GM12878 (cell line): Measurements from ENCODE around the gene CSF3R. TPM values are rescaled to one million over a fixed set of nuclear protein-coding genes. Genes with fewer than 3 reads are reported as not detected.

Experiments
- ATAC-seq: fragments of 200-7000 bp; cut with Tn5 transposase; 3 replicates; pipeline ENCODE4 v1.9.1; 2020; ENCODE audit warnings: mild to moderate bottlenecking, moderate library complexity
- BruUV-seq: library from RNA; stranded (reverse); fragments of 400-500 nt; replicated peaks from 2 replicates; lab custom pipeline; 2021; lab: Mats Ljungman, UMichigan
- CTCF ChIA-PET: fragments of 300-600 bp; sonication (Branson Sonifier 250); formaldehyde crosslinking; extraction: SDS; loops from one replicate; lab custom pipeline; 2021; ENCODE audit warnings: inconsistent platforms; lab: Yijun Ruan, JAX
- POLR2A ChIA-PET: fragments of 350-600 bp; formaldehyde crosslinking; extraction: SDS; loops from one replicate; lab custom pipeline; 2021; ENCODE audit warnings: inconsistent platforms; lab: Charles Lee
- RAD21 ChIA-PET: fragments of 300-600 bp; sonication (Branson Sonifier 250); formaldehyde crosslinking; loops from one replicate; lab custom pipeline; 2023; ENCODE audit warnings: antibody characterized with exemption; ENCODE audit not compliant: unreplicated experiment; lab: Charles Lee
- SMC1A ChIA-PET: fragments of 300-600 bp; sonication (Branson Sonifier 250); formaldehyde crosslinking; loops from one replicate; lab custom pipeline; 2023; ENCODE audit not compliant: unreplicated experiment, uncharacterized antibody; lab: Charles Lee
- DNase-seq: peaks from one replicate; pipeline ENCODE4 v3.0.0-alpha.2; 2011; ENCODE audit warnings: low read depth, low spot score
- FAIRE-seq: peaks from 3 replicates; lab custom pipeline; 2011; peaks lifted over from hg19 to GRCh38; lab: Jason Lieb, UNC
- H2AFZ ChIP-seq: 2 replicates; pipeline ENCODE4 v1.6.0; 2011; ENCODE audit warnings: low read depth, low read length, control low read depth; ENCODE audit not compliant: control insufficient read depth
- H3K27ac ChIP-seq: 2 replicates; pipeline ENCODE4 v1.5.1; 2011; ENCODE audit warnings: control low read depth; ENCODE audit not compliant: control insufficient read depth, insufficient read depth
- H3K27me3 ChIP-seq, 2 experiments: replicated peaks in 1 of 2; 2 replicates each; pipeline versions ENCODE4 v1.6.0 to v1.6.1; 2011; ENCODE audit warnings: low read length in 1 of 2; ENCODE audit not compliant: control insufficient read depth in 2 of 2, insufficient read depth in 2 of 2
- H3K36me3 ChIP-seq, 2 experiments: 2 replicates each; pipeline ENCODE4 v1.5.1; 2011; ENCODE audit warnings: low read length in 1 of 2; ENCODE audit not compliant: control insufficient read depth in 2 of 2, insufficient read depth in 2 of 2
- H3K4me1 ChIP-seq: 2 replicates; pipeline ENCODE4 v1.6.1; 2011; ENCODE audit warnings: mild to moderate bottlenecking, low read length, moderate library complexity, mixed read lengths; ENCODE audit not compliant: control insufficient read depth, insufficient read depth
- H3K4me2 ChIP-seq: 2 replicates; pipeline ENCODE4 v1.6.0; 2011; ENCODE audit warnings: control low read depth; ENCODE audit not compliant: control insufficient read depth, insufficient read depth
- H3K4me3 ChIP-seq: fragments of 200-600 bp; sonication (generic); 2 replicates; pipeline ENCODE4 v1.5.1; 2016
- H3K79me2 ChIP-seq: 2 replicates; pipeline ENCODE4 v1.6.0; 2011; ENCODE audit warnings: low read length; ENCODE audit not compliant: control insufficient read depth, insufficient read depth
- H3K9ac ChIP-seq: 2 replicates; pipeline ENCODE4 v1.8.0; 2011; ENCODE audit warnings: low read length, control low read depth, mixed read lengths; ENCODE audit not compliant: control insufficient read depth, insufficient read depth
- H3K9me3 ChIP-seq: replicated peaks from 3 replicates; pipeline ENCODE4 v1.5.1; 2011; ENCODE audit warnings: mild to moderate bottlenecking, low read length; ENCODE audit not compliant: control insufficient read depth, insufficient read depth
- H4K20me1 ChIP-seq: 2 replicates; pipeline ENCODE4 v1.6.0; 2011; ENCODE audit not compliant: control insufficient read depth, insufficient read depth
- JUNB ChIP-seq: IDR thresholded peaks from 2 replicates; pipeline ENCODE4 v1.6.1; 2016; ENCODE audit warnings: antibody characterized with exemption, mild to moderate bottlenecking
- MEF2A ChIP-seq: IDR thresholded peaks from 2 replicates; pipeline ENCODE4 v1.6.1; 2011; ENCODE audit warnings: low read depth, mild to moderate bottlenecking, low read length, moderate library complexity; ENCODE audit not compliant: insufficient read depth
- NR2C1 ChIP-seq: fragments of 450-650 bp; IDR thresholded peaks from 2 replicates; pipeline ENCODE4 v1.6.1; 2017; ENCODE audit warnings: antibody characterized with exemption, mild to moderate bottlenecking, moderate library complexity
- RELA ChIP-seq: fragments of 450-650 bp; IDR thresholded peaks from 2 replicates; pipeline ENCODE4 v1.8.0; 2014; ENCODE audit warnings: borderline replicate concordance; ENCODE audit not compliant: partially characterized antibody
- TAF1 ChIP-seq: IDR thresholded peaks from 2 replicates; pipeline ENCODE4 v1.6.1; 2011; ENCODE audit warnings: mild to moderate bottlenecking, low read depth, low read length, borderline replicate concordance
- ZSCAN29 ChIP-seq: fragments of 450-650 bp; IDR thresholded peaks from 2 replicates; pipeline ENCODE4 v1.6.1; 2017; ENCODE audit warnings: mild to moderate bottlenecking, moderate library complexity
- ZZZ3 ChIP-seq: IDR thresholded peaks from 2 replicates; pipeline ENCODE4 v1.6.1; 2011; ENCODE audit warnings: low read depth; ENCODE audit not compliant: control insufficient read depth, insufficient read length
- WGBS: methylation state at CpG from one replicate; pipeline ENCODE4 v1.1.6; 2016; ENCODE audit warnings: low lambda C conversion rate; ENCODE audit not compliant: insufficient replicate concordance, insufficient coverage; ENCODE audit errors: missing lambda C conversion rate; 5-methylcytosine and 5-hydroxymethylcytosine counted together
- in situ Hi-C: fragments of 300-500 bp; cut with MboI; formaldehyde crosslinking; loops from 9 replicates; pipeline ENCODE4 v1.14.3; 2018; ENCODE audit warnings: mixed read lengths
- intact Hi-C: fragments of 100-400 bp; cut with micrococcal nuclease; formaldehyde crosslinking; loops from one replicate; pipeline ENCODE4 v1.14.2; 2022; ENCODE audit not compliant: unreplicated experiment
- polyA plus RNA-seq, 11 experiments: library from polyadenylated mRNA; depleted of rRNA in 4 of 11; unstranded in 6 of 11; stranded (reverse) in 5 of 11; fragments of >200 nt; fragmentation: Nextera tagmentation in 4 of 11; fragmentation: Illumina TruSeq in 1 of 11; extraction: Ambion mirVana in 4 of 11; extraction: Trizol in 1 of 11; gene quantifications; 1 replicate in 1 of 11; 2 replicates in 10 of 11; pipeline versions ENCODE4 v1.2.1 to v1.2.3, GENCODE V29; 2011 to 2016; ENCODE audit warnings: inconsistent platforms in 2 of 11, missing spikeins in 2 of 11, low read depth in 1 of 11
- total RNA-seq, 4 experiments: library from RNA; depleted of rRNA in 3 of 4; stranded (reverse); fragments of >200 nt in 3 of 4; fragmentation: Illumina TruSeq in 1 of 4; extraction: Trizol in 1 of 4; gene quantifications; 2 replicates each; pipeline versions ENCODE4 v1.2.1 to v1.2.3, GENCODE V29; 2013 to 2021
- TF ChIP-seq, protein P1 (sequence below): fragments of 450-650 bp; IDR thresholded peaks from 2 replicates; pipeline ENCODE4 v1.6.1; 2016; ENCODE audit warnings: mild to moderate bottlenecking
- TF ChIP-seq, protein P2 (sequence below): IDR thresholded peaks from 2 replicates; pipeline ENCODE4 v1.6.1; 2012; ENCODE audit warnings: low read length, inconsistent platforms
- TF ChIP-seq, protein P3 (sequence below): fragments of 450-650 bp; formaldehyde crosslinking; IDR thresholded peaks from 2 replicates; pipeline ENCODE4 v1.4.0; 2022; ENCODE audit warnings: mild to moderate bottlenecking, moderate library complexity
- TF ChIP-seq, protein P4 (sequence below): fragments of 450-650 bp; IDR thresholded peaks from 2 replicates; pipeline ENCODE4 v1.6.1; 2017; ENCODE audit warnings: borderline replicate concordance
- TF ChIP-seq, protein P5 (sequence below): fragments of 150-350 bp; IDR thresholded peaks from 2 replicates; pipeline ENCODE4 v1.6.1; 2016; ENCODE audit warnings: low read depth, low read length

The CSF3R gene
- total and polyA plus RNA-seq, 10 of the 15 experiments (the other 5 are each of a cell fraction or from before 2014, with no cell fraction given), result 0.13 TPM; not detected in 9

DNA sequence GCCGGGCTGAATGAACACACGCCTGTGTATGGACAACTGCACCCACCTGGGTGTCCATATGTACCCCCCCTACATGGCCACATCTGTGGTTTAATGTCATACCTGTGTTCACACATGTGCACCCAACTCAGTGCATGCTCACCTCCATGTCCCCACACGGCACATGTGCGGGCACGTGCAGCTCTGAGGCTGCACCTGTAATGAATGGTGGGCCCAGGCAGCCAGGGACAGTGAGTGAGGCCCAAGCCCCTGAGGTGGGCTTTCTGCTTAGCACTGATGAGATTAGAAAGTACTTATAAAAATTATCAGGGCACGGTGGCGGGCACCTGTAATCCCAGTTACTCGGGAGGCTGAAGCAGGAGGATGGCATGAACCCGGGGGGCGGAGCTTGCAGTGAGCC is 42.5 kb upstream of the CSF3R start:
- in situ Hi-C loops (no loop called here), intact Hi-C loops (no loop called here)
- RAD21 ChIA-PET, result no interaction called here
- FAIRE-seq (no peak), DNase-seq (no peak), ATAC-seq (no peak)
- no peak overlapping the region for H3K4me3 ChIP-seq
- H3K9me3 ChIP-seq, result no peaks in the 10 kb centered on the region
- no peaks in the 10 kb centered on the region for H3K36me3 ChIP-seq
- H3K79me2 ChIP-seq, result no peaks in the 10 kb centered on the region
- no peak overlapping the region for H3K9ac ChIP-seq
- no peak overlapping the region for H3K27ac ChIP-seq
- H2AFZ ChIP-seq, result no peak overlapping the region
- H3K4me1 ChIP-seq, result no peaks in the 10 kb centered on the region
- 52% methylated on average over 10 of the region's 10 CpGs for WGBS
- no TSS peak for BruUV-seq
- CTCF ChIA-PET, result no interaction called here
- SMC1A ChIA-PET, result no interaction called here
- POLR2A ChIA-PET, result no interaction called here
- H4K20me1 ChIP-seq, result no peaks in the 10 kb centered on the region
- no peak overlapping the region for H3K4me2 ChIP-seq
- no peaks in the 10 kb centered on the region for H3K27me3 ChIP-seq
- TF ChIP-seq RELA (no peak), NR2C1 (no peak), MEF2A (no peak), TAF1 (no peak), ZSCAN29 (no peak), ZZZ3 (no peak), JUNB (no peak)
- TF ChIP-seq, protein P1, sequence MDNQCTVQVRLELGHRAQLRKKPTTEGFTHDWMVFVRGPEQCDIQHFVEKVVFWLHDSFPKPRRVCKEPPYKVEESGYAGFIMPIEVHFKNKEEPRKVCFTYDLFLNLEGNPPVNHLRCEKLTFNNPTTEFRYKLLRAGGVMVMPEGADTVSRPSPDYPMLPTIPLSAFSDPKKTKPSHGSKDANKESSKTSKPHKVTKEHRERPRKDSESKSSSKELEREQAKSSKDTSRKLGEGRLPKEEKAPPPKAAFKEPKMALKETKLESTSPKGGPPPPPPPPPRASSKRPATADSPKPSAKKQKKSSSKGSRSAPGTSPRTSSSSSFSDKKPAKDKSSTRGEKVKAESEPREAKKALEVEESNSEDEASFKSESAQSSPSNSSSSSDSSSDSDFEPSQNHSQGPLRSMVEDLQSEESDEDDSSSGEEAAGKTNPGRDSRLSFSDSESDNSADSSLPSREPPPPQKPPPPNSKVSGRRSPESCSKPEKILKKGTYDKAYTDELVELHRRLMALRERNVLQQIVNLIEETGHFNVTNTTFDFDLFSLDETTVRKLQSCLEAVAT, result no peak
- TF ChIP-seq, protein P2, sequence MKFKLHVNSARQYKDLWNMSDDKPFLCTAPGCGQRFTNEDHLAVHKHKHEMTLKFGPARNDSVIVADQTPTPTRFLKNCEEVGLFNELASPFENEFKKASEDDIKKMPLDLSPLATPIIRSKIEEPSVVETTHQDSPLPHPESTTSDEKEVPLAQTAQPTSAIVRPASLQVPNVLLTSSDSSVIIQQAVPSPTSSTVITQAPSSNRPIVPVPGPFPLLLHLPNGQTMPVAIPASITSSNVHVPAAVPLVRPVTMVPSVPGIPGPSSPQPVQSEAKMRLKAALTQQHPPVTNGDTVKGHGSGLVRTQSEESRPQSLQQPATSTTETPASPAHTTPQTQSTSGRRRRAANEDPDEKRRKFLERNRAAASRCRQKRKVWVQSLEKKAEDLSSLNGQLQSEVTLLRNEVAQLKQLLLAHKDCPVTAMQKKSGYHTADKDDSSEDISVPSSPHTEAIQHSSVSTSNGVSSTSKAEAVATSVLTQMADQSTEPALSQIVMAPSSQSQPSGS, result no peak
- TF ChIP-seq, protein P3, sequence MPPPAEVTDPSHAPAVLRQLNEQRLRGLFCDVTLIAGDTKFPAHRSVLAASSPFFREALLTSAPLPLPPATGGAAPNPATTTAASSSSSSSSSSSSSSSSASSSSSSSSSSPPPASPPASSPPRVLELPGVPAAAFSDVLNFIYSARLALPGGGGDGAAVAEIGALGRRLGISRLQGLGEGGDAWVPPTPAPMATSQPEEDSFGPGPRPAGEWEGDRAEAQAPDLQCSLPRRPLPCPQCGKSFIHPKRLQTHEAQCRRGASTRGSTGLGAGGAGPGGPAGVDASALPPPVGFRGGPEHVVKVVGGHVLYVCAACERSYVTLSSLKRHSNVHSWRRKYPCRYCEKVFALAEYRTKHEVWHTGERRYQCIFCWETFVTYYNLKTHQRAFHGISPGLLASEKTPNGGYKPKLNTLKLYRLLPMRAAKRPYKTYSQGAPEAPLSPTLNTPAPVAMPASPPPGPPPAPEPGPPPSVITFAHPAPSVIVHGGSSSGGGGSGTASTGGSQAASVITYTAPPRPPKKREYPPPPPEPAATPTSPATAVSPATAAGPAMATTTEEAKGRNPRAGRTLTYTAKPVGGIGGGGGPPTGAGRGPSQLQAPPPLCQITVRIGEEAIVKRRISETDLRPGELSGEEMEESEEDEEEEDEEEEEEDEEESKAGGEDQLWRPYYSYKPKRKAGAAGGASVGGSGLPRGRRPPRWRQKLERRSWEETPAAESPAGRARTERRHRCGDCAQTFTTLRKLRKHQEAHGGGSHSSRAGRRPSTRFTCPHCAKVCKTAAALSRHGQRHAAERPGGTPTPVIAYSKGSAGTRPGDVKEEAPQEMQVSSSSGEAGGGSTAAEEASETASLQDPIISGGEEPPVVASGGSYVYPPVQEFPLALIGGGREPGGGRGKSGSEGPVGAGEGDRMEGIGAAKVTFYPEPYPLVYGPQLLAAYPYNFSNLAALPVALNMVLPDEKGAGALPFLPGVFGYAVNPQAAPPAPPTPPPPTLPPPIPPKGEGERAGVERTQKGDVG (CRISPR knock-in tag), result no peak
- TF ChIP-seq, protein P4, sequence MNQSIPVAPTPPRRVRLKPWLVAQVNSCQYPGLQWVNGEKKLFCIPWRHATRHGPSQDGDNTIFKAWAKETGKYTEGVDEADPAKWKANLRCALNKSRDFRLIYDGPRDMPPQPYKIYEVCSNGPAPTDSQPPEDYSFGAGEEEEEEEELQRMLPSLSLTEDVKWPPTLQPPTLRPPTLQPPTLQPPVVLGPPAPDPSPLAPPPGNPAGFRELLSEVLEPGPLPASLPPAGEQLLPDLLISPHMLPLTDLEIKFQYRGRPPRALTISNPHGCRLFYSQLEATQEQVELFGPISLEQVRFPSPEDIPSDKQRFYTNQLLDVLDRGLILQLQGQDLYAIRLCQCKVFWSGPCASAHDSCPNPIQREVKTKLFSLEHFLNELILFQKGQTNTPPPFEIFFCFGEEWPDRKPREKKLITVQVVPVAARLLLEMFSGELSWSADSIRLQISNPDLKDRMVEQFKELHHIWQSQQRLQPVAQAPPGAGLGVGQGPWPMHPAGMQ, result no peak
- TF ChIP-seq, protein P5, sequence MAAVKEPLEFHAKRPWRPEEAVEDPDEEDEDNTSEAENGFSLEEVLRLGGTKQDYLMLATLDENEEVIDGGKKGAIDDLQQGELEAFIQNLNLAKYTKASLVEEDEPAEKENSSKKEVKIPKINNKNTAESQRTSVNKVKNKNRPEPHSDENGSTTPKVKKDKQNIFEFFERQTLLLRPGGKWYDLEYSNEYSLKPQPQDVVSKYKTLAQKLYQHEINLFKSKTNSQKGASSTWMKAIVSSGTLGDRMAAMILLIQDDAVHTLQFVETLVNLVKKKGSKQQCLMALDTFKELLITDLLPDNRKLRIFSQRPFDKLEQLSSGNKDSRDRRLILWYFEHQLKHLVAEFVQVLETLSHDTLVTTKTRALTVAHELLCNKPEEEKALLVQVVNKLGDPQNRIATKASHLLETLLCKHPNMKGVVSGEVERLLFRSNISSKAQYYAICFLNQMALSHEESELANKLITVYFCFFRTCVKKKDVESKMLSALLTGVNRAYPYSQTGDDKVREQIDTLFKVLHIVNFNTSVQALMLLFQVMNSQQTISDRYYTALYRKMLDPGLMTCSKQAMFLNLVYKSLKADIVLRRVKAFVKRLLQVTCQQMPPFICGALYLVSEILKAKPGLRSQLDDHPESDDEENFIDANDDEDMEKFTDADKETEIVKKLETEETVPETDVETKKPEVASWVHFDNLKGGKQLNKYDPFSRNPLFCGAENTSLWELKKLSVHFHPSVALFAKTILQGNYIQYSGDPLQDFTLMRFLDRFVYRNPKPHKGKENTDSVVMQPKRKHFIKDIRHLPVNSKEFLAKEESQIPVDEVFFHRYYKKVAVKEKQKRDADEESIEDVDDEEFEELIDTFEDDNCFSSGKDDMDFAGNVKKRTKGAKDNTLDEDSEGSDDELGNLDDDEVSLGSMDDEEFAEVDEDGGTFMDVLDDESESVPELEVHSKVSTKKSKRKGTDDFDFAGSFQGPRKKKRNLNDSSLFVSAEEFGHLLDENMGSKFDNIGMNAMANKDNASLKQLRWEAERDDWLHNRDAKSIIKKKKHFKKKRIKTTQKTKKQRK, result no peak
